Mesenchymal stem cell (in vitro differentiated cells and primary cell): Measurements from ENCODE around the gene TEAD2.
"Not testable (repeated sequence)": the region's sequence is repeated elsewhere in the genome, so short reads cannot be mapped to it uniquely, and the experiment has no call there.

Experiments used
- DNase-seq: peaks from one replicate; pipeline ENCODE4 v3.0.0-alpha.2; 2013
- H2AFZ ChIP-seq: one replicate; pipeline ENCODE4 v1.6.1; 2013; ENCODE audit warnings: low read depth, mild to moderate bottlenecking, control low read depth, inconsistent platforms, low read length, moderate library complexity
- H2AK5ac ChIP-seq: 2 replicates; pipeline ENCODE4 v1.6.1; 2013; ENCODE audit warnings: low read length, moderate library complexity, mild to moderate bottlenecking, inconsistent platforms; ENCODE audit not compliant: severe bottlenecking
- H2BK120ac ChIP-seq: one replicate; pipeline ENCODE4 v1.6.1; 2013; ENCODE audit warnings: low read depth, mild to moderate bottlenecking, inconsistent platforms, low read length, moderate library complexity
- H2BK12ac ChIP-seq, 2 experiments: one replicate each; pipeline ENCODE4 v1.6.1; 2013; ENCODE audit warnings: inconsistent platforms in 2 of 2, low read length in 2 of 2, mild to moderate bottlenecking in 2 of 2, moderate library complexity in 2 of 2, control low read depth in 1 of 2
- H2BK15ac ChIP-seq: one replicate; pipeline ENCODE4 v1.6.1; 2013; ENCODE audit warnings: mild to moderate bottlenecking, low read depth, inconsistent platforms; ENCODE audit not compliant: poor library complexity, severe bottlenecking
- H2BK5ac ChIP-seq: 2 replicates; pipeline ENCODE4 v1.6.1; 2013; ENCODE audit warnings: low read depth, mild to moderate bottlenecking, low read length, control low read depth, inconsistent platforms; ENCODE audit not compliant: poor library complexity, severe bottlenecking
- H3K14ac ChIP-seq, 2 experiments: one replicate each; pipeline ENCODE4 v1.6.1; 2013; ENCODE audit warnings: inconsistent platforms in 2 of 2, low read length in 2 of 2, control low read depth in 1 of 2, mild to moderate bottlenecking in 1 of 2, moderate library complexity in 1 of 2
- H3K18ac ChIP-seq, 2 experiments: one replicate each; pipeline ENCODE4 v1.6.1; 2013; ENCODE audit warnings: inconsistent platforms in 2 of 2, low read length in 2 of 2, control low read depth in 1 of 2, low read depth in 1 of 2, mild to moderate bottlenecking in 1 of 2
- H3K23ac ChIP-seq, 2 experiments: one replicate each; pipeline ENCODE4 v1.6.1; 2013; ENCODE audit warnings: inconsistent platforms in 2 of 2, low read length in 2 of 2, mild to moderate bottlenecking in 2 of 2, moderate library complexity in 2 of 2, control low read depth in 1 of 2
- H3K27ac ChIP-seq: 2 replicates; pipeline ENCODE4 v1.5.1; 2013; ENCODE audit warnings: mild to moderate bottlenecking, moderate library complexity, low read length, control low read depth, inconsistent platforms; ENCODE audit not compliant: poor library complexity, severe bottlenecking
- H3K27me3 ChIP-seq, 2 experiments: 2 replicates each; pipeline versions ENCODE4 v1.6.1 to v1.7.0; 2013; ENCODE audit warnings: low read length in 2 of 2, mild to moderate bottlenecking in 2 of 2, moderate library complexity in 2 of 2, control low read depth in 1 of 2, inconsistent platforms in 1 of 2; ENCODE audit not compliant: control insufficient read depth in 1 of 2, insufficient read depth in 1 of 2
- H3K36me3 ChIP-seq, 2 experiments: 2 replicates each; pipeline versions ENCODE4 v1.6.1 to v1.7.0; 2013; ENCODE audit warnings: low read length in 2 of 2, control low read depth in 1 of 2, inconsistent platforms in 1 of 2, low read depth in 1 of 2, mild to moderate bottlenecking in 1 of 2; ENCODE audit not compliant: insufficient read depth in 2 of 2, control insufficient read depth in 1 of 2
- H3K4ac ChIP-seq, 2 experiments: one replicate each; pipeline ENCODE4 v1.6.1; 2013; ENCODE audit warnings: inconsistent platforms in 2 of 2, low read length in 2 of 2, mild to moderate bottlenecking in 2 of 2, moderate library complexity in 2 of 2, control low read depth in 1 of 2, low read depth in 1 of 2
- H3K4me1 ChIP-seq: 2 replicates; pipeline ENCODE4 v1.6.1; 2013; ENCODE audit warnings: low read depth, low read length, control low read depth; ENCODE audit not compliant: control insufficient read depth, insufficient read depth
- H3K4me2 ChIP-seq: 2 replicates; pipeline ENCODE4 v1.6.1; 2013; ENCODE audit warnings: low read length, mild to moderate bottlenecking, inconsistent platforms; ENCODE audit not compliant: poor library complexity, severe bottlenecking
- H3K4me3 ChIP-seq, 2 experiments: 2 replicates each; pipeline versions ENCODE4 v1.5.1 to v1.7.0; 2013; ENCODE audit warnings: low read length in 2 of 2, mild to moderate bottlenecking in 2 of 2, control low read depth in 1 of 2, low read depth in 1 of 2; ENCODE audit not compliant: insufficient read depth in 1 of 2
- H3K79me1 ChIP-seq: replicated peaks from 2 replicates; pipeline ENCODE4 v1.6.1; 2013; ENCODE audit warnings: mild to moderate bottlenecking, control low read depth, low read length, inconsistent platforms; ENCODE audit not compliant: poor library complexity, severe bottlenecking
- H3K9ac ChIP-seq: 2 replicates; pipeline ENCODE4 v1.7.0; 2013; ENCODE audit warnings: mild to moderate bottlenecking, low read length, moderate library complexity
- H3K9me3 ChIP-seq: 2 replicates; pipeline ENCODE4 v1.7.0; 2013; ENCODE audit warnings: mild to moderate bottlenecking, low read length; ENCODE audit not compliant: control insufficient read depth
- H4K8ac ChIP-seq: one replicate; pipeline ENCODE4 v1.6.1; 2013; ENCODE audit warnings: inconsistent platforms, mild to moderate bottlenecking, low read length, moderate library complexity
- H4K91ac ChIP-seq: one replicate; pipeline ENCODE4 v1.6.1; 2013; ENCODE audit warnings: mild to moderate bottlenecking, low read length, inconsistent platforms
- WGBS: methylation state at CpG from one replicate; pipeline ENCODE4 v1.1.7; 2013; ENCODE audit warnings: mixed read lengths; 5-methylcytosine and 5-hydroxymethylcytosine counted together

Gene TEAD2

GRCh38 chr19:49315111-49315510 is 47.1 kb downstream of the TEAD2 start:
- Histone ChIP-seq H4K91ac (no peak overlapping the region), H3K9me3 (peaks cover 9% of the 10 kb centered on the region), H3K18ac (no peak overlapping the region), H2BK120ac (no peak overlapping the region), H3K4me2 (no peak overlapping the region), H3K79me1 (peaks cover 4% of the 10 kb centered on the region), H2BK12ac (no peak overlapping the region), H3K23ac (no peak overlapping the region), H3K27ac (no peak overlapping the region), H3K36me3 (peaks cover 0 to 14% of the 10 kb centered on the region in 2 experiments), H3K14ac (no peak overlapping the region), H2BK15ac (no peak overlapping the region), H4K8ac (no peak overlapping the region), H3K4me1 (no peaks in the 10 kb centered on the region), H2BK5ac (no peak overlapping the region), H3K4me3 (no peak overlapping the region), H3K9ac (no peak overlapping the region), H3K27me3 (no peaks in the 10 kb centered on the region), H2AK5ac (no peak overlapping the region), H3K4ac (no peak overlapping the region), H2AFZ (no peak overlapping the region)
- WGBS: 88% methylated on average over 1 of the region's 1 CpG
- DNase-seq: no peak

DNA sequence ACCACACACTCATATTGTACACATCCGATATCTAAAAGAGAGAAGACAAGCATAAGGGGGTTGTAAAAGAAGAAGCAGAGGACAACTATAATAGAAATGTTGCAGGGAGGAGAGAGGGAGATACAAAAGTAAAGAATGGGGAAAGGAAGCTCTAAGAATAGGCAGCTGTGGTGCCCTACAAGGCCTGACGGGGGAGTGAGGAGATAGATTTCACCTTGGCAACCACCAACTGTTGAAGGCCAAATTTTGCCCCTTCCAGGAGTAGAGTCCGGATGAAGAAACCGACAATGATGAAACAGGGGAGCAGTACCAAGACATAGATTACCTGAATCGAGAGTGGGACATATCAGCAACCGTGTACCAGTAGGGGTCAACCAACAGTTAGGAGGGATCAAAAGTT is 53.1 kb downstream of the TEAD2 start:
- no peak overlapping the region for H3K4me2 ChIP-seq
- H2BK5ac ChIP-seq: no peak overlapping the region
- 93% methylated on average over 6 of the region's 6 CpGs for WGBS
- H3K36me3 ChIP-seq: peaks cover 0 to 31% of the 10 kb centered on the region in 2 experiments
- H2BK15ac ChIP-seq: no peak overlapping the region
- no peaks in the 10 kb centered on the region for H3K27me3 ChIP-seq
- H2AFZ ChIP-seq: no peak overlapping the region
- H2BK120ac ChIP-seq: no peak overlapping the region
- H3K4me1 ChIP-seq: no peaks in the 10 kb centered on the region
- no peak overlapping the region for H3K27ac ChIP-seq
- no peak overlapping the region for H3K4me3 ChIP-seq
- H3K79me1 ChIP-seq: peaks cover 2% of the 10 kb centered on the region
- H3K18ac ChIP-seq: no peak overlapping the region
- no peak overlapping the region for H3K4ac ChIP-seq
- DNase-seq: no peak
- no peak overlapping the region for H3K23ac ChIP-seq
- no peak overlapping the region for H3K9ac ChIP-seq
- H4K91ac ChIP-seq: no peak overlapping the region
- H4K8ac ChIP-seq: no peak overlapping the region
- no peak overlapping the region for H3K14ac ChIP-seq
- no peak overlapping the region for H2AK5ac ChIP-seq
- H2BK12ac ChIP-seq: no peak overlapping the region
- H3K9me3 ChIP-seq: no peaks in the 10 kb centered on the region

DNA sequence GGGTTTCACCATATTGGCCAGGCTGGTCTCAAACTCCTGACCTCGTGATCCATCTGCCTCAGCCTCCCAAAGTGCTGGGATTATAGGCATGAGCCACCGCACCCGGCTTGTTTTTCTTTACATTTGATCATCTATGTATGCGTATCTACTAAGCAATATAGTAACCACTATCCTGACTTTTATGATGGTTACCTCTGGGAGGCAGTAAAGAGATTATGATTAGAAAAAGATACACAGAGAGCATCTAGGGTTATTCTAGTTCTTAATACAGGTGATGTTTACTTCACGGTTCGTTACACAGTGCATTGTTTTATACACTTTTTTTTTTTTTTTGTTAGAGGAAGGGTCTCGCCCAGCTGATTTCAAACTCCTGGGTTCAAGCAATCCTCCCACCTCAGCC is 55.5 kb downstream of the TEAD2 start:
- H4K8ac ChIP-seq, H2BK12ac ChIP-seq, H3K9ac ChIP-seq, H3K23ac ChIP-seq, H3K27ac ChIP-seq, H3K4me2 ChIP-seq, H3K14ac ChIP-seq, H2AFZ ChIP-seq, H3K27me3 ChIP-seq, DNase-seq, H3K9me3 ChIP-seq, H3K4me1 ChIP-seq, H3K4me3 ChIP-seq, H3K18ac ChIP-seq, H3K4ac ChIP-seq, H3K79me1 ChIP-seq, H2AK5ac ChIP-seq, H2BK120ac ChIP-seq, H2BK15ac ChIP-seq, H2BK5ac ChIP-seq, H4K91ac ChIP-seq: not testable (repeated sequence)
- 92% methylated on average over 4 of the region's 7 CpGs for WGBS
- H3K36me3 ChIP-seq: peaks cover 0 to 35% of the 10 kb centered on the region in 2 experiments

GRCh38 chr19:49301866-49302252 is 60.4 kb downstream of the TEAD2 start:
- peak overlapping the region in 1 of 2 experiments; percentile 11 for H3K18ac ChIP-seq

More at GRCh38 chr19:49301866-49302252, 60.4 kb downstream of the TEAD2 start:
- Histone ChIP-seq H3K36me3 (peaks cover 0 to 16% of the 10 kb centered on the region in 2 experiments), H3K27me3 (peaks cover 0 to 8% of the 10 kb centered on the region in 2 experiments), H3K9me3 (peaks cover 2% of the 10 kb centered on the region), H3K79me1 (no peaks in the 10 kb centered on the region), H2BK15ac (no peak overlapping the region), H3K9ac (no peak overlapping the region), H3K27ac (no peak overlapping the region), H3K14ac (peak overlapping the region in 1 of 2 experiments; percentile 35), H3K4me1 (peaks cover 6% of the 10 kb centered on the region), H3K4ac (no peak overlapping the region), H3K4me3 (no peak overlapping the region), H4K8ac (no peak overlapping the region), H3K4me2 (no peak overlapping the region), H2BK12ac (no peak overlapping the region), H4K91ac (no peak overlapping the region), H3K23ac (peak overlapping the region in 1 of 2 experiments; percentile 70), H2AFZ (no peak overlapping the region), H2BK120ac (no peak overlapping the region), H2BK5ac (no peak overlapping the region), H2AK5ac (no peak overlapping the region)
- no peak for DNase-seq
- 90% methylated on average over 5 of the region's 5 CpGs for WGBS
